PC-3 (cell line): ENCODE measurements around the gene GPC5. TPM values are rescaled to one million over a fixed set of nuclear protein-coding genes. Genes with fewer than 3 reads are reported as not detected.

ENCODE experiments used
- ATAC-seq: fragments of 200-7000 bp; cut with Tn5 transposase; 2 replicates; pipeline ENCODE4 v1.9.1; 2020; ENCODE audit warnings: mild to moderate bottlenecking, moderate library complexity
- BruUV-seq: library from RNA; stranded (reverse); fragments of 400-500 nt; replicated peaks from 2 replicates; lab custom pipeline; 2021; lab: Mats Ljungman, UMichigan
- CTCF ChIA-PET: fragments of 300-600 bp; sonication (Branson Sonifier 250); formaldehyde crosslinking; loops from one replicate; lab custom pipeline; 2022; ENCODE audit warnings: antibody characterized with exemption; lab: Charles Lee
- POLR2A ChIA-PET: fragments of 300-600 bp; sonication (Branson Sonifier 250); formaldehyde crosslinking; loops from one replicate; lab custom pipeline; 2022; ENCODE audit warnings: antibody characterized with exemption; ENCODE audit not compliant: unreplicated experiment; lab: Charles Lee
- DNase-seq: peaks from one replicate; pipeline ENCODE4 v3.0.0-alpha.2; 2015
- H2AFZ ChIP-seq: fragments of 300-600 bp; sonication (generic); 2 replicates; pipeline ENCODE4 v1.6.0; 2016; ENCODE audit warnings: antibody characterized with exemption, low read length
- H3F3A ChIP-seq: fragments of 300-600 bp; sonication (generic); one replicate; pipeline ENCODE4 v1.6.0; 2017; ENCODE audit warnings: antibody characterized with exemption, low read length, control low read depth, mild to moderate bottlenecking; ENCODE audit not compliant: unreplicated experiment
- H3K27ac ChIP-seq: fragments of 300-600 bp; sonication (generic); 2 replicates; pipeline ENCODE4 v1.5.1; 2016; ENCODE audit warnings: mild to moderate bottlenecking, low read length
- H3K27me3 ChIP-seq: fragments of 300-600 bp; sonication (generic); 2 replicates; pipeline ENCODE4 v1.6.1; 2016; ENCODE audit warnings: low read length, mixed read lengths
- H3K36me3 ChIP-seq: fragments of 300-600 bp; sonication (generic); 2 replicates; pipeline ENCODE4 v1.6.1; 2016; ENCODE audit warnings: low read depth, mixed run types, low read length, mixed read lengths
- H3K4me1 ChIP-seq: fragments of 300-600 bp; sonication (generic); 2 replicates; pipeline ENCODE4 v1.5.1; 2016; ENCODE audit warnings: low read length; ENCODE audit not compliant: insufficient read depth
- H3K4me2 ChIP-seq: fragments of 300-600 bp; sonication (generic); 2 replicates; pipeline ENCODE4 v1.6.0; 2016; ENCODE audit warnings: low read length
- H3K4me3 ChIP-seq: fragments of 300-600 bp; sonication (generic); 2 replicates; pipeline ENCODE4 v1.5.1; 2016; ENCODE audit warnings: mild to moderate bottlenecking, low read length, mixed read lengths
- H3K79me2 ChIP-seq: fragments of 300-600 bp; sonication (generic); 2 replicates; pipeline ENCODE4 v1.6.1; 2017; ENCODE audit warnings: low read length, mixed read lengths
- H3K9ac ChIP-seq: fragments of 300-600 bp; sonication (generic); 2 replicates; pipeline ENCODE4 v1.6.0; 2016; ENCODE audit warnings: mild to moderate bottlenecking, low read length
- H3K9me2 ChIP-seq: fragments of 300-600 bp; sonication (generic); replicated peaks from 2 replicates; pipeline ENCODE4 v1.6.1; 2016; ENCODE audit warnings: mixed run types, low read length, mixed read lengths
- H3K9me3 ChIP-seq: fragments of 300-600 bp; sonication (generic); 2 replicates; pipeline ENCODE4 v1.6.1; 2016; ENCODE audit warnings: low read length, mixed read lengths
- H4K20me1 ChIP-seq: fragments of 300-600 bp; sonication (generic); 2 replicates; pipeline ENCODE4 v1.6.1; 2016; ENCODE audit warnings: low read length, mixed read lengths
- CTCF ChIP-seq: fragments of 300-600 bp; sonication (generic); conservative IDR thresholded peaks from 2 replicates; pipeline ENCODE4 v1.5.1; 2017; ENCODE audit warnings: antibody characterized with exemption, low read depth, mild to moderate bottlenecking, low read length
- EZH2 ChIP-seq: fragments of 300-600 bp; sonication (generic); IDR thresholded peaks from one replicate; pipeline ENCODE4 v1.6.1; 2017; ENCODE audit warnings: antibody characterized with exemption, mild to moderate bottlenecking, low read length; ENCODE audit not compliant: unreplicated experiment
- EZH2phosphoT487 ChIP-seq: fragments of 300-600 bp; sonication (generic); IDR thresholded peaks from 2 replicates; pipeline ENCODE4 v1.6.1; 2018; ENCODE audit warnings: mild to moderate bottlenecking, antibody characterized with exemption, low read length, borderline replicate concordance
- intact Hi-C: fragments of 100-400 bp; cut with micrococcal nuclease; formaldehyde crosslinking; loops from 2 replicates; pipeline ENCODE4 v1.9.0; 2023
- total RNA-seq: library from RNA; depleted of rRNA; stranded (reverse); fragments of >200 nt; gene quantifications from 2 replicates; pipeline ENCODE4 v1.2.3, GENCODE V29; 2014

The GPC5 gene
- total RNA-seq, 1 experiment from 2014 or later = not detected

- H3K9me2 ChIP-seq = no peaks in the 10 kb centered on the region
- H3K36me3 ChIP-seq = no peaks in the 10 kb centered on the region
- ChIA-PET POLR2A (no interaction called here), CTCF (no interaction called here)
- ATAC-seq = no peak
- no peaks in the 10 kb centered on the region for H3K27me3 ChIP-seq
- no peaks in the 10 kb centered on the region for H3K79me2 ChIP-seq
- H2AFZ ChIP-seq = no peak overlapping the region
- no peak for DNase-seq
- intact Hi-C loops = no loop called here
- H3K4me2 ChIP-seq = no peak overlapping the region
- no peak overlapping the region for H3K9ac ChIP-seq
- TF ChIP-seq EZH2phosphoT487 (no peak), EZH2 (no peak), CTCF (no peak)
- H3K4me1 ChIP-seq = no peaks in the 10 kb centered on the region
- no peaks in the 10 kb centered on the region for H3K9me3 ChIP-seq
- no TSS peak for BruUV-seq
- no peak overlapping the region for H3K27ac ChIP-seq
- no peak overlapping the region for H3K4me3 ChIP-seq
- no peaks in the 10 kb centered on the region for H4K20me1 ChIP-seq
- no peaks in the 10 kb centered on the region for H3F3A ChIP-seq
Measured at GRCh38 chr13:91747186-91747585, 348.8 kb downstream of the GPC5 start.

DNA sequence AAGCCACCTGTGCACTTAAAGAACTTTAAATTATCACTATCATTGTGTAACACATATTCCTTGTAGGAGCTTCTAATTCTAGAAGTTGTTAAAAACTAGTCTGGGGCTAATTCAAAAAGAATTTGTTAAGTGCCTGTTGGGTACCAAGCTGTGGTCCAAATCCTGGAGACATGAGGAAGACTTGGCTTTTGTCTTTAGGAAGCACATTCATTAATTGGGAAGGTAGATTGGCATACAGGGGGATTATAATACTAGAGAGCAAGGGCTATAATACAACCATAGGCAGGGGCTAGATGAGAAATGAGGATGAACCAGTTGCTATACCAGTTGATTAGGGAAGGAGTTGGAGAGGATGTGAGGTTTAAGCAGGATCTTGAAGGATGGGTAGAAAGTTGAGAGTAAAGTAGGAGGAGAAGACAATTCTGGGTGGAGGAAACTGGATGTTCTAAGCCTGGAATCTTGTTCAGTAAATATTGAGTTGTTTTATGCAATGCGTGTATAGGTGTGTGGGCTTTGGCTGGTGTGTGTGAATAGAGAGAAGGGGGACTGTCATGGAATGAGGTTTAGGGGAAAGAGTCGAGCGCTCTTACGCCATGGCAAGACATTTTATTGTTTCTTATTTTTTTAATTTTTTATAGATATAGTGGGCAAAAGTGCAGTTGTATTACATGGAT is 350.1 kb downstream of the GPC5 start:
- TF ChIP-seq EZH2 = no peak
- TF ChIP-seq CTCF = no peak
- TF ChIP-seq EZH2phosphoT487 = no peak
- ChIA-PET CTCF (no interaction called here), POLR2A (no interaction called here)
- no peaks in the 10 kb centered on the region for H3K4me1 ChIP-seq
- H3K9ac ChIP-seq = no peak overlapping the region
- H3K4me3 ChIP-seq = no peak overlapping the region
- H3K27ac ChIP-seq = no peak overlapping the region
- H4K20me1 ChIP-seq = no peaks in the 10 kb centered on the region
- intact Hi-C loops = no loop called here
- H3K27me3 ChIP-seq = no peaks in the 10 kb centered on the region
- H3K9me2 ChIP-seq = no peaks in the 10 kb centered on the region
- no peak overlapping the region for H2AFZ ChIP-seq
- no TSS peak for BruUV-seq
- H3K9me3 ChIP-seq = no peaks in the 10 kb centered on the region
- H3K79me2 ChIP-seq = no peaks in the 10 kb centered on the region
- H3K36me3 ChIP-seq = no peaks in the 10 kb centered on the region
- no peak overlapping the region for H3K4me2 ChIP-seq
- H3F3A ChIP-seq = no peaks in the 10 kb centered on the region
- DNase-seq (no peak), ATAC-seq (no peak)

- H2AFZ ChIP-seq = no peak overlapping the region
- no peaks in the 10 kb centered on the region for H3K36me3 ChIP-seq
- intact Hi-C loops = no loop called here
- no peaks in the 10 kb centered on the region for H3K79me2 ChIP-seq
- no TSS peak for BruUV-seq
- no peak overlapping the region for H3K9ac ChIP-seq
- CTCF ChIA-PET = no interaction called here
- H3F3A ChIP-seq = no peaks in the 10 kb centered on the region
- no peak for TF ChIP-seq EZH2
- no peak for TF ChIP-seq EZH2phosphoT487
- TF ChIP-seq CTCF = no peak
- H3K9me3 ChIP-seq = no peaks in the 10 kb centered on the region; the same call in 1 of the 2 replicates
- no peak overlapping the region for H3K4me2 ChIP-seq
- POLR2A ChIA-PET = no interaction called here
- ATAC-seq (no peak), DNase-seq (no peak)
- H3K27ac ChIP-seq = no peak overlapping the region
- no peaks in the 10 kb centered on the region for H3K27me3 ChIP-seq
- no peaks in the 10 kb centered on the region for H3K9me2 ChIP-seq
- H3K4me3 ChIP-seq = no peak overlapping the region
- no peaks in the 10 kb centered on the region for H4K20me1 ChIP-seq
- H3K4me1 ChIP-seq = no peaks in the 10 kb centered on the region
Measured at GRCh38 chr13:91758724-91759123, 360.3 kb downstream of the GPC5 start.
